GM23248 (cell line): Measurements from ENCODE around the gene ITFG1. TPM values are rescaled to one million over a fixed set of nuclear protein-coding genes. Genes with fewer than 3 reads are reported as not detected.
A peak's percentile ranks its signal among the peaks of the same experiment; 100 is the strongest.

ENCODE experiments used
- DNase-seq: peaks from one replicate; pipeline ENCODE4 v3.0.0-alpha.2; 2015
- H2AFZ ChIP-seq: fragments of 200-600 bp; sonication (generic); 2 replicates; pipeline ENCODE4 v1.6.1; 2016; ENCODE audit warnings: antibody characterized with exemption
- H3F3A ChIP-seq: fragments of 200-600 bp; sonication (generic); 2 replicates; pipeline ENCODE4 v1.6.1; 2016; ENCODE audit warnings: mild to moderate bottlenecking, antibody characterized with exemption, mixed run types; ENCODE audit not compliant: insufficient read depth
- H3K27ac ChIP-seq: fragments of 200-600 bp; sonication (generic); 2 replicates; pipeline ENCODE4 v1.5.1; 2016; ENCODE audit warnings: mild to moderate bottlenecking
- H3K27me3 ChIP-seq: fragments of 200-600 bp; sonication (generic); replicated peaks from 2 replicates; pipeline ENCODE4 v1.6.1; 2016; ENCODE audit warnings: mild to moderate bottlenecking; ENCODE audit not compliant: insufficient read depth
- H3K36me3 ChIP-seq: fragments of 200-600 bp; sonication (generic); 2 replicates; pipeline ENCODE4 v1.6.1; 2016; ENCODE audit warnings: low read depth, mild to moderate bottlenecking
- H3K4me1 ChIP-seq: fragments of 200-600 bp; sonication (generic); 2 replicates; pipeline ENCODE4 v1.6.1; 2016; ENCODE audit warnings: mild to moderate bottlenecking; ENCODE audit not compliant: insufficient read depth
- H3K4me2 ChIP-seq: fragments of 200-600 bp; sonication (generic); one replicate; pipeline ENCODE4 v1.6.1; 2016; ENCODE audit warnings: mild to moderate bottlenecking; ENCODE audit not compliant: unreplicated experiment
- H3K4me3 ChIP-seq: fragments of 200-600 bp; sonication (generic); 2 replicates; pipeline ENCODE4 v1.5.1; 2016; ENCODE audit warnings: mild to moderate bottlenecking
- H3K79me2 ChIP-seq: fragments of 200-600 bp; sonication (generic); 2 replicates; pipeline ENCODE4 v1.6.1; 2016; ENCODE audit warnings: mild to moderate bottlenecking; ENCODE audit not compliant: insufficient read depth
- H3K9ac ChIP-seq: fragments of 200-600 bp; sonication (generic); 2 replicates; pipeline ENCODE4 v1.6.1; 2016; ENCODE audit warnings: mild to moderate bottlenecking
- H3K9me2 ChIP-seq: fragments of 200-600 bp; sonication (generic); 2 replicates; pipeline ENCODE4 v1.6.1; 2016; ENCODE audit warnings: mixed run types, mild to moderate bottlenecking, moderate library complexity; ENCODE audit not compliant: insufficient read depth
- H3K9me3 ChIP-seq: fragments of 200-600 bp; sonication (generic); one replicate; pipeline ENCODE4 v1.6.1; 2017; ENCODE audit warnings: low read depth
- H4K20me1 ChIP-seq: fragments of 200-600 bp; sonication (generic); 2 replicates; pipeline ENCODE4 v1.6.0; 2016; ENCODE audit not compliant: insufficient read depth
- EZH2 ChIP-seq: fragments of 200-600 bp; sonication (generic); IDR thresholded peaks from 2 replicates; pipeline ENCODE4 v1.6.1; 2018; ENCODE audit warnings: antibody characterized with exemption, mild to moderate bottlenecking; ENCODE audit not compliant: insufficient read depth, poor library complexity, severe bottlenecking
- EZH2phosphoT487 ChIP-seq: fragments of 200-600 bp; sonication (generic); IDR thresholded peaks from 2 replicates; pipeline ENCODE4 v1.6.1; 2018; ENCODE audit warnings: antibody characterized with exemption, moderate library complexity, mild to moderate bottlenecking, low read depth; ENCODE audit not compliant: insufficient read depth
- WGBS, 2 experiments: methylation state at CpG; one replicate each; pipeline ENCODE4 v1.1.6; 2015 to 2017; ENCODE audit warnings: low lambda C conversion rate in 2 of 2, low coverage in 1 of 2; ENCODE audit errors: missing lambda C conversion rate in 2 of 2; 5-methylcytosine and 5-hydroxymethylcytosine counted together
- in situ Hi-C: fragments of 300-500 bp; cut with MboI; formaldehyde crosslinking; loops from 2 replicates; pipeline ENCODE4 v1.15.0; 2020
- polyA plus RNA-seq: library from polyadenylated mRNA; unstranded; fragments of >200 nt; fragmentation: Nextera tagmentation; extraction: Ambion mirVana; gene quantifications from 2 replicates; pipeline ENCODE4 v1.2.1, GENCODE V29; 2016
- total RNA-seq: library from RNA; depleted of rRNA; stranded (reverse); fragments of >200 nt; shearing (Covaris generic); gene quantifications from 2 replicates; pipeline ENCODE4 v1.2.3, GENCODE V29; 2014

Gene ITFG1
- total and polyA plus RNA-seq, 2 experiments from 2014 or later: 78.2 to 111 TPM

DNA sequence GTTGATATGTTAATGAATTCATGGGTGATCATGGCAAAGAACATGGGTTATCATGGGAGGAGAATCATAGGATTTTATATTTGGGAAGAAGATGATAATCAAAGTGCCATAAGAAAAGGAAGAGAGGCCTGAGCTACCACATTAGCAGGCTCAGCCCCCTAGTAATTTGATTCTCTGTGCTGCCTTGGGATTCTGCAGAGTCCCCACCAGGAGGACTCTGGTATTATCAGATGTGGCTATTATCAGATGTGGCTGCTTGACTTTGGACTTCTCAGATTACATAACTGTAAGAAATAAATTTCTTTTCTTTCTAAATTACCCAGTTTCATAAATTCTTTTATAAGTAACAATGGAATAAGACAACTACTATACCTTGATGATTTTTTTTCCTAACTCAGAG, 137.6 kb downstream of the ITFG1 start:
- Histone ChIP-seq H3K4me3 (no peak overlapping the region), H3K79me2 (peaks cover 5% of the 10 kb centered on the region; the same call in 1 of the 2 replicates), H3K4me1 (peaks cover 7% of the 10 kb centered on the region; the same call in 1 of the 2 replicates), H3K9me3 (no peaks in the 10 kb centered on the region), H2AFZ (no peak overlapping the region), H3K27ac (no peak overlapping the region), H3K36me3 (no peaks in the 10 kb centered on the region), H3K9ac (no peak overlapping the region), H3K9me2 (no peaks in the 10 kb centered on the region), H4K20me1 (no peaks in the 10 kb centered on the region), H3F3A (no peaks in the 10 kb centered on the region), H3K27me3 (no peaks in the 10 kb centered on the region), H3K4me2 (no peak overlapping the region)
- no peak for DNase-seq
- no peak for TF ChIP-seq EZH2
- TF ChIP-seq EZH2phosphoT487: no peak
- in situ Hi-C loops: no loop called here

DNA sequence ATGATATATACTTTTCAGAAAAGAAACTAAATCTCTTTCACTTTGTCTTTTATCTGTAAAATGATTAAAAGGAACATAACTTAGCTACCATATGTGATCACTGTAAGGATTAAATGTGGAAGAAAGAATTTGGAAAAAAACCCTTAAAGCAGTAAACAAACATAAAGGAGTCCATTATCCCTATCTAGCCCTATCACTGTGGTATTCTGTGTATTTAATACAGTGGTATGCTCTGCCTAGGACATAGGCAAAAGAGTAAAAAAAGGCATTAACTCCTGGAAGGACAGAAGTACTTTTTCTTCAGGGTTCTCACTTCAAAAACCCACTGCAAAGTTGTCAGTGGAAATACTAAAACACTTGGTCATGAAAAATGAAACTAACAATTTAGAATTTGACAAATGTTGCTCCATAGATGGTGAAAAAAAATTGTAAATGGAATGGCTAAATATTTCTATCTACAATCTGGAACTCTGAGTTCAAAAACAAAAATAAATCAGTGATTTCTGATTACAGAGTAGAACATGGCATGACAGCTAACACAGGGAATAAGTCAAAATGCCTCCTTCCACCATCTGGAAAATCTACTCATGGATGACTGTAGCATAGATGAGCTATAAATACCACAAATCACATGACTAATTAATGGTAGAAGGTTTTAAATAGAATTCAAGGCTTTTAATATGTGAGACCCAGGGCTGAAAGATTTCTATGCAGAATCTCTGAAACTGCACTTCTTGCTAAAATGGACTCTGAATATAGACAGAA, 140.1 kb downstream of the ITFG1 start:
- H3K4me1 ChIP-seq: peaks cover 7% of the 10 kb centered on the region; the same call in 1 of the 2 replicates
- no peak for TF ChIP-seq EZH2
- no peak for TF ChIP-seq EZH2phosphoT487
- H3K79me2 ChIP-seq: peaks cover 1% of the 10 kb centered on the region; the same call in 1 of the 2 replicates
- no peaks in the 10 kb centered on the region for H3K9me2 ChIP-seq
- H3K4me3 ChIP-seq: no peak overlapping the region
- no peaks in the 10 kb centered on the region for H3K9me3 ChIP-seq
- no peak overlapping the region for H3K9ac ChIP-seq
- H2AFZ ChIP-seq: no peak overlapping the region
- in situ Hi-C loops: no loop called here
- H3K4me2 ChIP-seq: no peak overlapping the region
- H3K27me3 ChIP-seq: no peaks in the 10 kb centered on the region
- H3K36me3 ChIP-seq: no peaks in the 10 kb centered on the region
- DNase-seq: peak; percentile 41
- no peaks in the 10 kb centered on the region for H4K20me1 ChIP-seq
- no peak overlapping the region for H3K27ac ChIP-seq
- no peaks in the 10 kb centered on the region for H3F3A ChIP-seq

GRCh38 chr16:47317465-47318240, 143.2 kb downstream of the ITFG1 start:
- Histone ChIP-seq H3K9me2 (no peaks in the 10 kb centered on the region), H3K4me1 (peaks cover 7% of the 10 kb centered on the region; the same call in 1 of the 2 replicates), H3K9ac (no peak overlapping the region), H3K4me2 (no peak overlapping the region), H4K20me1 (no peaks in the 10 kb centered on the region), H3K9me3 (no peaks in the 10 kb centered on the region), H3K79me2 (no peaks in the 10 kb centered on the region), H3F3A (no peaks in the 10 kb centered on the region), H3K27ac (no peak overlapping the region), H2AFZ (no peak overlapping the region), H3K4me3 (no peak overlapping the region), H3K36me3 (no peaks in the 10 kb centered on the region), H3K27me3 (no peaks in the 10 kb centered on the region)
- in situ Hi-C loops: no loop called here
- 87 to 93% methylated on average over 7 of the region's 7 CpGs for WGBS, 2 experiments
- no peak for DNase-seq
- TF ChIP-seq EZH2phosphoT487 (no peak), EZH2 (no peak)

- Histone ChIP-seq H2AFZ (no peak overlapping the region), H3K9me3 (no peaks in the 10 kb centered on the region), H3K4me1 (peaks cover 7% of the 10 kb centered on the region; the same call in 1 of the 2 replicates), H3K9me2 (no peaks in the 10 kb centered on the region), H4K20me1 (no peaks in the 10 kb centered on the region), H3K4me2 (no peak overlapping the region), H3K27me3 (no peaks in the 10 kb centered on the region), H3K27ac (no peak overlapping the region), H3K36me3 (no peaks in the 10 kb centered on the region), H3K4me3 (no peak overlapping the region), H3K9ac (no peak overlapping the region), H3K79me2 (no peaks in the 10 kb centered on the region), H3F3A (no peaks in the 10 kb centered on the region)
- no peak for TF ChIP-seq EZH2
- no peak for TF ChIP-seq EZH2phosphoT487
- in situ Hi-C loops: no loop called here
- no peak for DNase-seq
- 95 to 96% methylated on average over 2 of the region's 2 CpGs for whole genome bisulfite sequencing, 2 experiments
These were observed 144.3 kb downstream of the ITFG1 start for GRCh38 chr16:47316442-47317015.
